Neural cell (in vitro differentiated cells): ENCODE data around the gene APOD. TPM values are rescaled to one million over a fixed set of nuclear protein-coding genes. Genes with fewer than 3 reads are reported as not detected.

Source experiments
- polyA plus RNA-seq: library from polyadenylated mRNA; depleted of rRNA; stranded (reverse); fragments of >200 nt; gene quantifications from 2 replicates; pipeline ENCODE4 v1.2.3, GENCODE V29; 2014
- small RNA-seq, 3 experiments: library from RNA; depleted of rRNA; stranded (forward); fragments of <200 nt; gene quantifications; one replicate each; pipeline ENCODE3, GENCODE V24; 2012

The APOD gene
- polyA plus RNA-seq, 1 donor from 2014 or later: not detected

Small RNAs within 50 kb of the gene (small RNA-seq; reads per million reads assigned to genes)
- gene RN7SL73P (0 reads per million in 3 experiments), gene RNU6ATAC24P (0 reads per million in 3 experiments)

Other genes with a start within 250 kb of the APOD start
- gene ACAP2, start 140.9 kb downstream of the APOD start, polyA plus RNA-seq: 88.7 and 106 TPM in 2 replicates
- 96.8 and 113 TPM in 2 replicates for gene PPP1R2, start 40.6 kb downstream of the APOD start, polyA plus RNA-seq
- gene MUC20, start 137.0 kb upstream of the APOD start, polyA plus RNA-seq: 1.8 and 3.0 TPM in 2 replicates
- not detected in 2 replicates for gene MUC4, start 228.0 kb upstream of the APOD start, polyA plus RNA-seq